Endodermal cell (in vitro differentiated cells): Measurements from ENCODE around the gene TULP1. TPM values are rescaled to one million over a fixed set of nuclear protein-coding genes. Genes with fewer than 3 reads are reported as not detected.

ENCODE experiments used
- DNase-seq: peaks from one replicate; pipeline ENCODE4 v3.0.0-alpha.2; 2017
- H3K27ac ChIP-seq: 2 replicates; pipeline ENCODE4 v1.5.1; 2013; ENCODE audit warnings: mild to moderate bottlenecking, low read depth, low read length, moderate library complexity
- H3K27me3 ChIP-seq: 2 replicates; pipeline ENCODE4 v1.6.1; 2013; ENCODE audit warnings: mild to moderate bottlenecking, low read length, moderate library complexity; ENCODE audit not compliant: insufficient read depth, control insufficient read depth, poor library complexity, severe bottlenecking
- H3K36me3 ChIP-seq: 2 replicates; pipeline ENCODE4 v1.7.0; 2013; ENCODE audit warnings: mild to moderate bottlenecking, low read length, moderate library complexity; ENCODE audit not compliant: control insufficient read depth, insufficient read depth
- H3K4me1 ChIP-seq: one replicate; pipeline ENCODE4 v1.7.0; 2013; ENCODE audit warnings: low read length; ENCODE audit not compliant: control insufficient read depth, insufficient read depth
- H3K4me3 ChIP-seq: 2 replicates; pipeline ENCODE4 v1.5.1; 2013; ENCODE audit warnings: mild to moderate bottlenecking, low read length, moderate library complexity
- H3K9ac ChIP-seq: 2 replicates; pipeline ENCODE4 v1.6.1; 2013; ENCODE audit warnings: mild to moderate bottlenecking, low read length, moderate library complexity; ENCODE audit not compliant: poor library complexity, severe bottlenecking; ENCODE audit errors: extremely low read depth
- H3K9me3 ChIP-seq: 2 replicates; pipeline ENCODE4 v1.6.1; 2013; ENCODE audit warnings: mild to moderate bottlenecking, low read length, moderate library complexity; ENCODE audit not compliant: control insufficient read depth
- H3K27ac Mint-ChIP-seq: 2 replicates; pipeline ENCODE4 v1.8.0; 2020; ENCODE audit warnings: mixed read lengths
- H3K27me3 Mint-ChIP-seq: 2 replicates; pipeline ENCODE4 v1.8.0; 2021; ENCODE audit warnings: mild to moderate bottlenecking, mixed read lengths; ENCODE audit not compliant: insufficient read depth
- H3K36me3 Mint-ChIP-seq: 2 replicates; pipeline ENCODE4 v1.8.0; 2020; ENCODE audit warnings: low read depth, mixed read lengths
- H3K4me1 Mint-ChIP-seq: 2 replicates; pipeline ENCODE4 v1.8.0; 2020; ENCODE audit warnings: mixed read lengths
- H3K4me3 Mint-ChIP-seq: 2 replicates; pipeline ENCODE4 v1.8.0; 2020; ENCODE audit warnings: mild to moderate bottlenecking, moderate library complexity, mixed read lengths
- H3K9me3 Mint-ChIP-seq: 2 replicates; pipeline ENCODE4 v1.8.0; 2020; ENCODE audit warnings: mild to moderate bottlenecking, mixed read lengths
- WGBS, 2 experiments: methylation state at CpG; one replicate each; pipeline versions ENCODE4 v1.1.5 to v1.1.7; 2013; ENCODE audit warnings: missing lambda C conversion rate in 2 of 2, mixed read lengths in 1 of 2; ENCODE audit not compliant: insufficient coverage in 1 of 2, insufficient read length in 1 of 2; 5-methylcytosine and 5-hydroxymethylcytosine counted together
- total RNA-seq, 2 donors: library from RNA; stranded (reverse); fragmentation: NEBNext Ultra II Directional in 1 of 2; extraction: Animal tissue kit (Norgen Biotek cat#: 25700) in 1 of 2; gene quantifications; 2 replicates in 1 of 2; 3 replicates in 1 of 2; pipeline ENCODE4 v1.2.1, GENCODE V29; 2021
- TF ChIP-seq, protein P1 (sequence below): fragments of 200-600 bp; sonication (generic); conservative IDR thresholded peaks from 2 replicates; pipeline ENCODE4 v1.5.0; 2021; ENCODE audit warnings: antibody characterized with exemption, mild to moderate bottlenecking

Gene TULP1
- total RNA-seq, 2 donors from 2014 or later = 0.29 to 4.0 TPM

DNA sequence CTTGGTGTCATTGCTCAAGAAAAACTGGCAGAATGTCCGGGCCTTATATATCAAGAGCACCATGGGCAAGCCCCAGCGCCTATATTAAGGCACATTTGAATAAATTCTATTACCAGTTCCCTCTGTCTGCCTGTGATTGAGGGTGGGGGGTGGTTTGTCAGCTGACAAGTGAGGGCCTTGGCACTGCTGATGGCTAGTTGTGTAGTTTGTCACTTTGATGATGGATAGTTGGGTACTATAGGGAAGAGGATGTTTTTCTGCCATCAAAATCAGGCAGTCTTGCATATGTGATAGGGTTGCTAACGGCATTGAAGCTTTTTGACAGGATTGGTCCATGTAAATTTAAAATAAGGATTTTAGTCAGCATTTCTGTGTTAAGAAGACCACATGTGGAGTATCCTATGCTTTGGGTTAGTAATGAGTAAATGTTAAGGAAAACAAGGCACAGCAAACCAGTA is 42.0 kb downstream of the TULP1 start:
- H3K27ac Mint-ChIP-seq = peak overlapping the region; percentile 99
- H3K4me3 Mint-ChIP-seq = peak overlapping the region; percentile 96
- Histone ChIP-seq H3K4me3 (peak overlapping the region; percentile 99), H3K36me3 (peaks cover 57% of the 10 kb centered on the region), H3K27ac (no peak overlapping the region), H3K9ac (peak overlapping the region; percentile 28), H3K4me1 (peaks cover 3% of the 10 kb centered on the region), H3K9me3 (no peaks in the 10 kb centered on the region), H3K27me3 (no peaks in the 10 kb centered on the region)
- no peaks in the 10 kb centered on the region for H3K9me3 Mint-ChIP-seq
- DNase-seq = peak; percentile 44
- H3K4me1 Mint-ChIP-seq = peaks cover 18% of the 10 kb centered on the region
- H3K36me3 Mint-ChIP-seq = peaks cover 57% of the 10 kb centered on the region
- TF ChIP-seq, protein P1, sequence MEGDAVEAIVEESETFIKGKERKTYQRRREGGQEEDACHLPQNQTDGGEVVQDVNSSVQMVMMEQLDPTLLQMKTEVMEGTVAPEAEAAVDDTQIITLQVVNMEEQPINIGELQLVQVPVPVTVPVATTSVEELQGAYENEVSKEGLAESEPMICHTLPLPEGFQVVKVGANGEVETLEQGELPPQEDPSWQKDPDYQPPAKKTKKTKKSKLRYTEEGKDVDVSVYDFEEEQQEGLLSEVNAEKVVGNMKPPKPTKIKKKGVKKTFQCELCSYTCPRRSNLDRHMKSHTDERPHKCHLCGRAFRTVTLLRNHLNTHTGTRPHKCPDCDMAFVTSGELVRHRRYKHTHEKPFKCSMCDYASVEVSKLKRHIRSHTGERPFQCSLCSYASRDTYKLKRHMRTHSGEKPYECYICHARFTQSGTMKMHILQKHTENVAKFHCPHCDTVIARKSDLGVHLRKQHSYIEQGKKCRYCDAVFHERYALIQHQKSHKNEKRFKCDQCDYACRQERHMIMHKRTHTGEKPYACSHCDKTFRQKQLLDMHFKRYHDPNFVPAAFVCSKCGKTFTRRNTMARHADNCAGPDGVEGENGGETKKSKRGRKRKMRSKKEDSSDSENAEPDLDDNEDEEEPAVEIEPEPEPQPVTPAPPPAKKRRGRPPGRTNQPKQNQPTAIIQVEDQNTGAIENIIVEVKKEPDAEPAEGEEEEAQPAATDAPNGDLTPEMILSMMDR = no peak
- H3K27me3 Mint-ChIP-seq = no peaks in the 10 kb centered on the region
- 76 to 82% methylated on average over 1 to 3 of the region's 3 CpGs for WGBS, 2 experiments

DNA sequence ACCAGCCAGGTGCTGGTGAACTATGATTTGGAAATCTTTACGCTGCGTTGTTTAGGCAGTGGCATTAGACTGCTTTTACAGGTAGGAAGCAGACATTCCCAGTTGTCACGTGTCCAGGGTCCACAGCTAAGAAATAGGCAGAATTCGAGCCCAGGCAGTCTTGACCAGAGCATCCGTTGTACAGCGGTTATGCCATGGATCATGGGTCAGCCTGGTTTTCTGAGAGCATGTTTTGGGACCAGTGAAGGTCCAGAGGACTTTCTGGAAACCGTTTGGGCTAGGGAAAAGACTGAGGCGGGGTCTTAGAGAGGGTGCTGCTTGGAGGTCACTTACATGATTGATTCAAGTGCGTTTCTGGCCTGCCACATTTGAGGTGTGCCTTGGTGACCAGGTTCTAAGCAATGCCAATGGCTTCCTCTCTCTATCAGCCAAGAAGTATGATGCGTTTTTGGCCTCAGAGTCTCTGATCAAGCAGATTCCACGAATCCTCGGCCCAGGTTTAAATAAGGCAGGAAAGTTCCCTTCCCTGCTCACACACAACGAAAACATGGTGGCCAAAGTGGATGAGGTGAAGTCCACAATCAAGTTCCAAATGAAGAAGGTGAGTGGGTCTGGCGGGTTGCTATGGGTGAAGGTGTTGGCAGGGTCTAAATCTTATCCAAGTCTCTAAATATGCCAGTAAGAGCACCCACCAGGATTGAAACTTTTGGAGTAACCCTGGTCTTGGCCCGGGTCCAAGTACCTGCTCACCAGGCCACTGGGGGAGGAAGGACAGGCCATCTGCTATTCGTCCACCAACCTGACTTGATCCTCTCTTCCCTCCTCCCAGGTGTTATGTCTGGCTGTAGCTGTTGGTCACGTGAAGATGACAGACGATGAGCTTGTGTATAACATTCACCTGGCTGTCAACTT is 42.7 kb downstream of the TULP1 start:
- 29 to 37% methylated on average over 14 to 18 of the region's 18 CpGs for WGBS, 2 experiments
- Histone ChIP-seq H3K36me3 (peaks cover 61% of the 10 kb centered on the region), H3K9me3 (no peaks in the 10 kb centered on the region), H3K27me3 (no peaks in the 10 kb centered on the region), H3K9ac (peak overlapping the region; percentile 99), H3K4me3 (peak overlapping the region; percentile 99), H3K27ac (no peak overlapping the region), H3K4me1 (peaks cover 3% of the 10 kb centered on the region)
- Mint-ChIP-seq H3K4me3 (peak overlapping the region; percentile 96), H3K27me3 (no peaks in the 10 kb centered on the region), H3K36me3 (peaks cover 57% of the 10 kb centered on the region), H3K27ac (peak overlapping the region; percentile 99), H3K9me3 (no peaks in the 10 kb centered on the region), H3K4me1 (peaks cover 18% of the 10 kb centered on the region)
- peak; percentile 51 for DNase-seq
- TF ChIP-seq, protein P1 = no peak

DNA sequence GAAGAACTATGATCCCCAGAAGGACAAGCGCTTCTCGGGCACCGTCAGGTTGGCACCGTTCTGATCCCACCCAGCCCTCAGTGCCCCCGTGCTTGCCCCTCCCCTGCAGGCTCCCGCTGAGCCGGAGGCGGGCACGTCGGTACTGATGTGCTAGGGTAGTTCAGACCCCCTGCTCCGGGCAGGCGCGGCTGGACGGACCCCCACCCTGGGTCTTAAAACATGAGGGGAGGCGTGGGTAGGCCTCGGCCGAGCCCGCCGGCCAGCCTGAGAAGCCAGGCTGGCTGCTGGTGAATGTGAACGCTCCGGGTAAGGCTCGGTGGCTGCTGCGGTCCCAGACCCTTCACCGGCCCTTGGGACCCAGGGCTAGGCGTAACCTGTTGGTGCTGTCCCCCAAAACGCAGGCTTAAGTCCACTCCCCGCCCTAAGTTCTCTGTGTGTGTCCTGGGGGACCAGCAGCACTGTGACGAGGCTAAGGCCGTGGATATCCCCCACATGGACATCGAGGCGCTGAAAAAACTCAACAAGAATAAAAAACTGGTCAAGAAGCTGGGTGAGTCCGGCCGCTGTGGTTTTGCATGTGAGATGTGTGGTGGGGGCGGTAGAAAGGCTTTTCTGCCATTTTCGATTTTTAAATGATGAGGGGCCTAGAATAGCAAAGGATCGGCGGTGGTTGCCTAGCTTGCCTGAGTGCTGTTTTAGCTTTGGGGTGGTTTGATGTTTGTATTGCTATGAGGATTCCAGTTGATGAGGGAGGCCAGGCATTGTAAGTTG is 43.5 kb downstream of the TULP1 start:
- H3K4me3 Mint-ChIP-seq = peak overlapping the region; percentile 96
- H3K9me3 ChIP-seq = no peaks in the 10 kb centered on the region
- DNase-seq = peak; percentile 68
- H3K36me3 ChIP-seq = peaks cover 61% of the 10 kb centered on the region
- no peaks in the 10 kb centered on the region for H3K27me3 ChIP-seq
- H3K4me1 ChIP-seq = peaks cover 3% of the 10 kb centered on the region
- peak overlapping the region; percentile 99 for H3K4me3 ChIP-seq
- H3K27ac Mint-ChIP-seq = peak overlapping the region; percentile 99
- H3K4me1 Mint-ChIP-seq = peaks cover 18% of the 10 kb centered on the region
- H3K27me3 Mint-ChIP-seq = no peaks in the 10 kb centered on the region
- H3K9ac ChIP-seq = peak overlapping the region; percentile 99
- peak overlapping the region; percentile 97 for H3K27ac ChIP-seq
- TF ChIP-seq, protein P1 = no peak
- peaks cover 59% of the 10 kb centered on the region for H3K36me3 Mint-ChIP-seq
- WGBS, 2 experiments = 1 to 2% methylated on average over 19 to 37 of the region's 37 CpGs
- H3K9me3 Mint-ChIP-seq = no peaks in the 10 kb centered on the region
